T-helper 1 cell treated with Interleukin-12 subunit alpha and Interleukin-12 subunit beta and Interleukin-4 antibody, amounts not matched to agents 30 μg/mL and 1 μg/mL, for 36 hours (primary cell): ENCODE results near the gene NEU1.
A peak's percentile ranks its signal among the peaks of the same experiment; 100 is the strongest.
"Not testable (repeated sequence)": the region's sequence is repeated elsewhere in the genome, so short reads cannot be mapped to it uniquely, and the experiment has no call there.

Experiments used
- H3K27ac Mint-ChIP-seq: one replicate; pipeline ENCODE4 v1.8.0; 2021; ENCODE audit warnings: mild to moderate bottlenecking, mixed read lengths
- H3K27me3 Mint-ChIP-seq: one replicate; pipeline ENCODE4 v1.8.0; 2021; ENCODE audit warnings: low read depth, mixed read lengths
- H3K36me3 Mint-ChIP-seq: one replicate; pipeline ENCODE4 v1.8.0; 2021; ENCODE audit warnings: low read depth, mixed read lengths
- H3K4me1 Mint-ChIP-seq: one replicate; pipeline ENCODE4 v1.8.0; 2021; ENCODE audit warnings: low read depth, mixed read lengths
- H3K4me3 Mint-ChIP-seq: one replicate; pipeline ENCODE4 v1.8.0; 2021; ENCODE audit warnings: mild to moderate bottlenecking, moderate library complexity, mixed read lengths
- H3K9me3 Mint-ChIP-seq: one replicate; pipeline ENCODE4 v1.8.0; 2021; ENCODE audit warnings: mixed read lengths

Gene NEU1

DNA sequence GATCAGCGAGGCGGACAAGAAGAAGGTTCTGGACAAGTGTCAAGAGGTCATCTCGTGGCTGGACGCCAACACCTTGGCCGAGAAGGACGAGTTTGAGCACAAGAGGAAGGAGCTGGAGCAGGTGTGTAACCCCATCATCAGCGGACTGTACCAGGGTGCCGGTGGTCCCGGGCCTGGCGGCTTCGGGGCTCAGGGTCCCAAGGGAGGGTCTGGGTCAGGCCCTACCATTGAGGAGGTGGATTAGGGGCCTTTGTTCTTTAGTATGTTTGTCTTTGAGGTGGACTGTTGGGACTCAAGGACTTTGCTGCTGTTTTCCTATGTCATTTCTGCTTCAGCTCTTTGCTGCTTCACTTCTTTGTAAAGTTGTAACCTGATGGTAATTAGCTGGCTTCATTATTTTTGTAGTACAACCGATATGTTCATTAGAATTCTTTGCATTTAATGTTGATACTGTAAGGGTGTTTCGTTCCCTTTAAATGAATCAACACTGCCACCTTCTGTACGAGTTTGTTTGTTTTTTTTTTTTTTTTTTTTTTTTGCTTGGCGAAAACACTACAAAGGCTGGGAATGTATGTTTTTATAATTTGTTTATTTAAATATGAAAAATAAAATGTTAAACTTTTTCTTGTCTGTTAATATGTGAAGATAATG is 32.9 kb downstream of the NEU1 start:
- H3K27me3 Mint-ChIP-seq, result no peaks in the 10 kb centered on the region
- peak overlapping the region; percentile 79 for H3K27ac Mint-ChIP-seq
- H3K9me3 Mint-ChIP-seq, result no peaks in the 10 kb centered on the region
- peak overlapping the region; percentile 95 for H3K4me3 Mint-ChIP-seq
- H3K36me3 Mint-ChIP-seq, result peaks cover 5% of the 10 kb centered on the region
- H3K4me1 Mint-ChIP-seq, result peaks cover 26% of the 10 kb centered on the region

GRCh38 chr6:31827286-31828079 is 35.1 kb downstream of the NEU1 start, which contains the start of gene HSPA1B:
HSPA1B (plus strand) TSS chr6:31827738; CDS start chr6:31827951, 213 bp downstream.
- Mint-ChIP-seq H3K27ac (peak within 1 kb of the TSS; percentile 96), H3K36me3 (peaks cover 4% of the 10 kb centered on the region), H3K9me3 (no peaks in the 10 kb centered on the region), H3K4me1 (peaks cover 34% of the 10 kb centered on the region), H3K4me3 (peak within 1 kb of the TSS; percentile 86), H3K27me3 (no peaks in the 10 kb centered on the region)

DNA sequence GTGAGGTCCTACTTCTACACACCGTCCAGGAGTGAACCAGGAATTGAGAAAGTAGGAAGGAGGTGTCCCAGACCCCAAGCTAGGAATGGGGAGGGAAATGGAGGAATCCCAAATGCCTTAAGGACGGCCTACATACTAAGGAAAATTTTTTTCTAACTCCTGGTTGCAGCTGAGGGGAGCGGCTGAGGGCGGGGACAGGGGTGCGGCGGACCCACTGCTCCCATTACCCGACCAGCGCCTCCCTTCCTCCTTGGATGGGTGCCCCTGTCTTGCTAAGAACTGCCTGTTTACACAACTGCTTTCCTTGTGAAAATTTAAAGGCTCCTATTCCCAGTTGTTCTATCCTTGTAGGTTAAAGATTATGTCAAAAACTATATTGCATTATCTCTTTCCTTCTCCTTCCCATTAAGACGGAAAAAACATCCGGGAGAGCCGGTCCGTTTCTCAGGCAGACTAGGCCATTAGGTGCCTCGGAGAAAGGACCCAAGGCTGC is 35.8 kb downstream of the NEU1 start:
- H3K4me1 Mint-ChIP-seq, result peaks cover 39% of the 10 kb centered on the region
- H3K27me3 Mint-ChIP-seq, result no peaks in the 10 kb centered on the region

GRCh38 chr6:31825553-31825952 is 37.1 kb downstream of the NEU1 start:
- H3K27ac Mint-ChIP-seq, result peak overlapping the region; percentile 96
- H3K9me3 Mint-ChIP-seq, result no peaks in the 10 kb centered on the region
- H3K27me3 Mint-ChIP-seq, result no peaks in the 10 kb centered on the region
- H3K4me1 Mint-ChIP-seq, result peaks cover 38% of the 10 kb centered on the region
- peak overlapping the region; percentile 86 for H3K4me3 Mint-ChIP-seq
- peaks cover 7% of the 10 kb centered on the region for H3K36me3 Mint-ChIP-seq

More for the DNA sequence above, 35.8 kb downstream of the NEU1 start:
- Mint-ChIP-seq H3K4me3 (peak overlapping the region; percentile 86), H3K36me3 (peaks cover 7% of the 10 kb centered on the region), H3K27ac (peak overlapping the region; percentile 96), H3K9me3 (no peaks in the 10 kb centered on the region)

GRCh38 chr6:31823592-31824196 is 38.9 kb downstream of the NEU1 start:
- peak overlapping the region; percentile 46 for H3K27ac Mint-ChIP-seq
- H3K9me3 Mint-ChIP-seq, H3K36me3 Mint-ChIP-seq, H3K4me3 Mint-ChIP-seq, H3K27me3 Mint-ChIP-seq: not testable (repeated sequence)
- H3K4me1 Mint-ChIP-seq, result peaks cover 43% of the 10 kb centered on the region

DNA sequence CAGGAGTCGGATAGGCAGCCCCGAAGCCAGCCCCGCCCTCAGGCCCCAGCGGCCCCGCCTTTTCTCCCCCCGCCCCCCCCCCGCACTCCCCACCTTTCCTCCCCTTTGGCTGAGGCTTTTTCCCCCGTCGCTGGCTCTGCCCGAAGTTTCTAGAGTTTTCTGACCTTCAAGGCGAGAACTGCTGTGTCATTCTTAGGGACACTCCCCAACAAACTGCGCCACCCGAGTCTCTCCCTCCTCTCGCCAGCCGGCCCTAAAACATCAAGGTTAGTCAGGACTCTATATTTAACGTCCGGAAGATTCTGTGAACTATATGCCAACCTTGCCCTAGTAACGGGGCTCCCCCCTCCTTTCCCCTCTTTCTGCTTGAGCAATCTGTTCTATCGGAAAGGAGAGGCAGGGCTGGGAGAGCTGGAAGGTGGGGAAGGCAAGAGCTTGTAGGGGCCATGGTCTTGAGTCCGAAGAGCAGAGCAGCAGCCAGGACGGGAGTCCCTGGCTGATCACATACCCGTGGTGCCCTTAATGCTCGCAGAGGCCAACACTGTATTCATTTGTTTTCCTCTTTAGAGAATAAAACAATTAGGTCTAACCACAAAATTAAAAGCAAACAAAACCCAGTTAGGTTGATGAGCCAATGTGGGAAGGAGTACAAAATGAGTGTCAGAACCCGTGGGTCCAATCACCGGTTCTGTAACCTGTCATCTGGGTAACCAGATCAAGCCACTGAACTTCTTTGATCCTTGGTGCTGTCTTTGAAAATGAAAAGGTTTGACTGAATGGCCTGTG is 40.4 kb downstream of the NEU1 start:
- no peaks in the 10 kb centered on the region for H3K9me3 Mint-ChIP-seq
- peaks cover 18% of the 10 kb centered on the region for H3K36me3 Mint-ChIP-seq
- H3K4me1 Mint-ChIP-seq, result peaks cover 55% of the 10 kb centered on the region
- H3K27me3 Mint-ChIP-seq, result no peaks in the 10 kb centered on the region
- H3K4me3 Mint-ChIP-seq, result peak overlapping the region; percentile 97
- peak overlapping the region; percentile 98 for H3K27ac Mint-ChIP-seq

- Mint-ChIP-seq H3K27ac (peak overlapping the region; percentile 98), H3K4me1 (peaks cover 48% of the 10 kb centered on the region), H3K27me3 (no peaks in the 10 kb centered on the region), H3K4me3 (peak overlapping the region; percentile 97), H3K36me3 (peaks cover 18% of the 10 kb centered on the region), H3K9me3 (no peaks in the 10 kb centered on the region)
Measured at GRCh38 chr6:31821301-31822035, 41.2 kb downstream of the NEU1 start.

DNA sequence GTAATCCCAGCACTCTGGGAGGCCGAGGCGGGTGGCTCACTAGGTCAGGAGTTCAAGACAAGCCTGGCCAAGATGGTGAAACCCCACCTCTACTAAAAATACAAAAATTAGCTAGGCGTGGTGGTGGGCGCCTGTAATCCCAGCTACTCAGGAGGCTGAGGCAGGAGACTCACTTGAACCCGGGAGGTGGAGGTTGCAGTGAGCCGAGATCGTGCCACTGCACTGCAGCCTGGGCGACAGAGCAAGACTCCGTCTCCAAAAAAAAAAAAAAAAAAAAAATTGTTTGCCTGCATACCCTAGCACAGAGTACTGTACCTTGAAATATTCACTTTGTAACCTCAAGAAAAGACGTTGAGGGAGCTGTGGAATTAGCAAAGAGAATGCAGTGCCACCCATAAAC is 42.2 kb downstream of the NEU1 start:
- peaks cover 41% of the 10 kb centered on the region for H3K4me1 Mint-ChIP-seq

GRCh38 chr6:31819871-31820299 is 42.7 kb downstream of the NEU1 start:
- Mint-ChIP-seq H3K27ac (peak overlapping the region; percentile 75), H3K36me3 (peaks cover 18% of the 10 kb centered on the region), H3K27me3 (no peaks in the 10 kb centered on the region), H3K4me3 (peak overlapping the region; percentile 65), H3K9me3 (no peaks in the 10 kb centered on the region), H3K4me1 (peaks cover 37% of the 10 kb centered on the region)

More for the DNA sequence above, 42.2 kb downstream of the NEU1 start:
- H3K9me3 Mint-ChIP-seq, H3K27me3 Mint-ChIP-seq, H3K27ac Mint-ChIP-seq: not testable (repeated sequence)
- H3K4me3 Mint-ChIP-seq, result peak overlapping the region; percentile 97
- H3K36me3 Mint-ChIP-seq, result peaks cover 18% of the 10 kb centered on the region

- peak overlapping the region; percentile 98 for H3K4me3 Mint-ChIP-seq
- peaks cover 18% of the 10 kb centered on the region for H3K36me3 Mint-ChIP-seq
- H3K9me3 Mint-ChIP-seq, H3K27me3 Mint-ChIP-seq: not testable (repeated sequence)
- H3K4me1 Mint-ChIP-seq, result peaks cover 41% of the 10 kb centered on the region
- H3K27ac Mint-ChIP-seq, result peak overlapping the region; percentile 98
Measured at GRCh38 chr6:31817929-31818511, 44.6 kb downstream of the NEU1 start.

- Mint-ChIP-seq H3K4me1 (peaks cover 42% of the 10 kb centered on the region), H3K4me3 (peak overlapping the region; percentile 98), H3K27ac (peak overlapping the region; percentile 98), H3K36me3 (peaks cover 18% of the 10 kb centered on the region)
- not testable (repeated sequence) for H3K27me3 Mint-ChIP-seq, H3K9me3 Mint-ChIP-seq
Measured at GRCh38 chr6:31817133-31817928, 45.3 kb downstream of the NEU1 start.

DNA sequence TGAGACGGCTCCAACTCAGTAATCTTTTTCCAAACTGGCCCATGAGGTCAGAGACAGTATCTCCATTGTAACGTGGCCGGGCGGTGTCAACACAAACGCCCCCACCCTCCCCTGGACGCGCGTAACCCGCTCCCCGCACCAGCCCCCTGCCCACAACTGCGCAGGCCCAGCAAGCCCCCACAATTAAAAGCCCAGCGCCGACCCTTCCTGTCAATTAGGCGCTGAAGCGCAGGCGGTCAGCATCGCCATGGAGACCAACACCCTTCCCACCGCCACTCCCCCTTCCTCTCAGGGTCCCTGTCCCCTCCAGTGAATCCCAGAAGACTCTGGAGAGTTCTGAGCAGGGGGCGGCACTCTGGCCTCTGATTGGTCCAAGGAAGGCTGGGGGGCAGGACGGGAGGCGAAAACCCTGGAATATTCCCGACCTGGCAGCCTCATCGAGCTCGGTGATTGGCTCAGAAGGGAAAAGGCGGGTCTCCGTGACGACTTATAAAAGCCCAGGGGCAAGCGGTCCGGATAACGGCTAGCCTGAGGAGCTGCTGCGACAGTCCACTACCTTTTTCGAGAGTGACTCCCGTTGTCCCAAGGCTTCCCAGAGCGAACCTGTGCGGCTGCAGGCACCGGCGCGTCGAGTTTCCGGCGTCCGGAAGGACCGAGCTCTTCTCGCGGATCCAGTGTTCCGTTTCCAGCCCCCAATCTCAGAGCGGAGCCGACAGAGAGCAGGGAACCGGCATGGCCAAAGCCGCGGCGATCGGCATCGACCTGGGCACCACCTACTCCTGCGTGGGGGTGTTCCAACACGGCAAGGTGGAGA is 47.4 kb downstream of the NEU1 start, which contains the start of the genes HSPA1A and HSPA1L:
Gene HSPA1A, plus strand, starts transcription at position 519 of the 814 bp plus-strand sequence. Its CDS starts 214 bp downstream, at position 733.
Gene HSPA1L, minus strand, starts transcription at position 259 of the 814 bp plus-strand sequence. CDS start 3,311 bp downstream, outside the sequence.
- H3K36me3 Mint-ChIP-seq, result peaks cover 27% of the 10 kb centered on the region
- H3K27ac Mint-ChIP-seq, result peak within 1 kb of the TSS; percentile 88
- no peaks in the 10 kb centered on the region for H3K9me3 Mint-ChIP-seq
- peak within 1 kb of the TSS; percentile 90 for H3K4me3 Mint-ChIP-seq
- peaks cover 38% of the 10 kb centered on the region for H3K4me1 Mint-ChIP-seq
- no peaks in the 10 kb centered on the region for H3K27me3 Mint-ChIP-seq
